ENCODE data around the gene MTF2.

DNA sequence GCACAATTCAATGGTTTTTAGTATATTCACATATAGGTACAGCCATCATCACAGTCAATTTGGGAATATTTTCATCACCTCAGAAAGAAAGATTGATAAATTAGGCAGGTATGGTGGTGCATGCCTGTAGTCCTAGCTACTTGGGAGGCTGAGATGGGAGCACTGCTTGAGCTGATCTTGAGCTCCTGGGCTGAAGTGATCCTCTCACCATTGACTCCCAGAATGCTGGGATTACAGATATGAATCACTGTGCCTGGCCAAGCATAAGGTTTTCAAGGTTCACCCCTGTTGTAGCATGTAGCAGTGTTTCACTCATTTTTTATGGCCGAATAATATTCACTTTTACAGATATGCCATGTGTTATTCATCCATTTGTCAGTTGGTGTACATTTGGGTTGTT lies 44.7 kb upstream of the MTF2 start:
- TF ChIP-seq, protein P1, sequence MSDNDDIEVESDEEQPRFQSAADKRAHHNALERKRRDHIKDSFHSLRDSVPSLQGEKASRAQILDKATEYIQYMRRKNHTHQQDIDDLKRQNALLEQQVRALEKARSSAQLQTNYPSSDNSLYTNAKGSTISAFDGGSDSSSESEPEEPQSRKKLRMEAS (IDR thresholded peaks at IDR 0.05), result no peak
- TF ChIP-seq, protein P2, sequence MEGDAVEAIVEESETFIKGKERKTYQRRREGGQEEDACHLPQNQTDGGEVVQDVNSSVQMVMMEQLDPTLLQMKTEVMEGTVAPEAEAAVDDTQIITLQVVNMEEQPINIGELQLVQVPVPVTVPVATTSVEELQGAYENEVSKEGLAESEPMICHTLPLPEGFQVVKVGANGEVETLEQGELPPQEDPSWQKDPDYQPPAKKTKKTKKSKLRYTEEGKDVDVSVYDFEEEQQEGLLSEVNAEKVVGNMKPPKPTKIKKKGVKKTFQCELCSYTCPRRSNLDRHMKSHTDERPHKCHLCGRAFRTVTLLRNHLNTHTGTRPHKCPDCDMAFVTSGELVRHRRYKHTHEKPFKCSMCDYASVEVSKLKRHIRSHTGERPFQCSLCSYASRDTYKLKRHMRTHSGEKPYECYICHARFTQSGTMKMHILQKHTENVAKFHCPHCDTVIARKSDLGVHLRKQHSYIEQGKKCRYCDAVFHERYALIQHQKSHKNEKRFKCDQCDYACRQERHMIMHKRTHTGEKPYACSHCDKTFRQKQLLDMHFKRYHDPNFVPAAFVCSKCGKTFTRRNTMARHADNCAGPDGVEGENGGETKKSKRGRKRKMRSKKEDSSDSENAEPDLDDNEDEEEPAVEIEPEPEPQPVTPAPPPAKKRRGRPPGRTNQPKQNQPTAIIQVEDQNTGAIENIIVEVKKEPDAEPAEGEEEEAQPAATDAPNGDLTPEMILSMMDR (IDR thresholded peaks at IDR 0.05; ENCODE audit: low read depth, low read length, missing input control), result no peak
- no peak for TF ChIP-seq SP1 (IDR thresholded peaks at IDR 0.05)
- TF ChIP-seq, protein P3, sequence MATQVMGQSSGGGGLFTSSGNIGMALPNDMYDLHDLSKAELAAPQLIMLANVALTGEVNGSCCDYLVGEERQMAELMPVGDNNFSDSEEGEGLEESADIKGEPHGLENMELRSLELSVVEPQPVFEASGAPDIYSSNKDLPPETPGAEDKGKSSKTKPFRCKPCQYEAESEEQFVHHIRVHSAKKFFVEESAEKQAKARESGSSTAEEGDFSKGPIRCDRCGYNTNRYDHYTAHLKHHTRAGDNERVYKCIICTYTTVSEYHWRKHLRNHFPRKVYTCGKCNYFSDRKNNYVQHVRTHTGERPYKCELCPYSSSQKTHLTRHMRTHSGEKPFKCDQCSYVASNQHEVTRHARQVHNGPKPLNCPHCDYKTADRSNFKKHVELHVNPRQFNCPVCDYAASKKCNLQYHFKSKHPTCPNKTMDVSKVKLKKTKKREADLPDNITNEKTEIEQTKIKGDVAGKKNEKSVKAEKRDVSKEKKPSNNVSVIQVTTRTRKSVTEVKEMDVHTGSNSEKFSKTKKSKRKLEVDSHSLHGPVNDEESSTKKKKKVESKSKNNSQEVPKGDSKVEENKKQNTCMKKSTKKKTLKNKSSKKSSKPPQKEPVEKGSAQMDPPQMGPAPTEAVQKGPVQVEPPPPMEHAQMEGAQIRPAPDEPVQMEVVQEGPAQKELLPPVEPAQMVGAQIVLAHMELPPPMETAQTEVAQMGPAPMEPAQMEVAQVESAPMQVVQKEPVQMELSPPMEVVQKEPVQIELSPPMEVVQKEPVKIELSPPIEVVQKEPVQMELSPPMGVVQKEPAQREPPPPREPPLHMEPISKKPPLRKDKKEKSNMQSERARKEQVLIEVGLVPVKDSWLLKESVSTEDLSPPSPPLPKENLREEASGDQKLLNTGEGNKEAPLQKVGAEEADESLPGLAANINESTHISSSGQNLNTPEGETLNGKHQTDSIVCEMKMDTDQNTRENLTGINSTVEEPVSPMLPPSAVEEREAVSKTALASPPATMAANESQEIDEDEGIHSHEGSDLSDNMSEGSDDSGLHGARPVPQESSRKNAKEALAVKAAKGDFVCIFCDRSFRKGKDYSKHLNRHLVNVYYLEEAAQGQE (IDR thresholded peaks at IDR 0.05), result no peak
- TF ChIP-seq HNF4G (IDR thresholded peaks at IDR 0.05), result no peak
- no peak for TF ChIP-seq TAF1 (conservative IDR thresholded peaks at IDR 0.05)
- TF ChIP-seq EGR1 (IDR thresholded peaks at IDR 0.05; ENCODE audit: low read depth in 2 of 2), result no peak
- TF ChIP-seq YY1 (IDR thresholded peaks at IDR 0.05), result no peak
- TF ChIP-seq, protein P4, sequence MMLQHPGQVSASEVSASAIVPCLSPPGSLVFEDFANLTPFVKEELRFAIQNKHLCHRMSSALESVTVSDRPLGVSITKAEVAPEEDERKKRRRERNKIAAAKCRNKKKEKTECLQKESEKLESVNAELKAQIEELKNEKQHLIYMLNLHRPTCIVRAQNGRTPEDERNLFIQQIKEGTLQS (IDR thresholded peaks at IDR 0.05), result no peak
- no peak for TF ChIP-seq JUND (IDR thresholded peaks at IDR 0.05)
- TF ChIP-seq RAD21 (IDR thresholded peaks at IDR 0.05), result no peak

All from liver (tissue), 3 donors.